K562 (cell line): ENCODE results near the gene ESPN. TPM values are rescaled to one million over a fixed set of nuclear protein-coding genes. Genes with fewer than 3 reads are reported as not detected.

Experiments used
- ADNP ChIP-seq: fragments of 200-800 bp; sonication (Bioruptor generic); IDR thresholded peaks from 2 replicates; pipeline ENCODE4 v1.6.1; 2016; ENCODE audit warnings: missing genetic modification characterization, missing compliant biosample characterization
- CBFA2T3 ChIP-seq: fragments of 450-650 bp; IDR thresholded peaks from 2 replicates; pipeline ENCODE4 v1.6.1; 2017
- CREM ChIP-seq: IDR thresholded peaks from 2 replicates; pipeline ENCODE4 v1.6.1; 2014; ENCODE audit warnings: antibody characterized with exemption, low read depth
- ERF ChIP-seq: fragments of 450-650 bp; formaldehyde crosslinking; IDR thresholded peaks from 2 replicates; pipeline ENCODE4 v1.4.0; 2020; ENCODE audit warnings: mild to moderate bottlenecking, mixed read lengths
- HDAC1 ChIP-seq, 2 experiments: fragments of 450-650 bp; IDR thresholded peaks; 2 replicates each; pipeline ENCODE4 v1.6.1; 2016 to 2017; ENCODE audit warnings: inconsistent platforms in 1 of 2, mild to moderate bottlenecking in 1 of 2, moderate library complexity in 1 of 2
- KDM5B ChIP-seq: fragments of 200-600 bp; sonication (generic); IDR thresholded peaks from 2 replicates; pipeline ENCODE4 v1.6.1; 2012; ENCODE audit warnings: low read depth, mild to moderate bottlenecking, moderate library complexity, low read length, control low read depth, inconsistent platforms; ENCODE audit not compliant: insufficient replicate concordance
- MYNN ChIP-seq, 2 experiments: sonication (generic); formaldehyde crosslinking in 1 of 2; IDR thresholded peaks; 2 replicates each; pipeline versions ENCODE4 v1.5.0 to v1.6.1; 2016 to 2020; ENCODE audit warnings: antibody characterized with exemption in 1 of 2, missing genetic modification reagents in 1 of 2
- NFIC ChIP-seq: fragments of 450-650 bp; IDR thresholded peaks from 2 replicates; pipeline ENCODE4 v1.6.1; 2017; ENCODE audit warnings: mild to moderate bottlenecking, inconsistent platforms
- PCBP1 ChIP-seq: fragments of 200-400 bp; formaldehyde crosslinking; IDR thresholded peaks from 2 replicates; pipeline ENCODE4 v1.6.1; 2018; ENCODE audit warnings: mild to moderate bottlenecking, low read depth, low read length; ENCODE audit not compliant: poor library complexity, severe bottlenecking
- RBFOX2 ChIP-seq: fragments of 200-400 bp; formaldehyde crosslinking; IDR thresholded peaks from 2 replicates; pipeline ENCODE4 v1.6.1; 2017; ENCODE audit warnings: low read depth, mild to moderate bottlenecking, low read length, moderate library complexity
- SIN3A ChIP-seq, 2 experiments: fragments of 150-350 bp in 1 of 2; IDR thresholded peaks; 2 replicates each; pipeline ENCODE4 v1.6.1; 2011 to 2016; ENCODE audit warnings: borderline replicate concordance in 2 of 2, low read depth in 2 of 2, low read length in 2 of 2, mild to moderate bottlenecking in 2 of 2, moderate library complexity in 2 of 2; ENCODE audit not compliant: control insufficient read depth in 1 of 2
- SMAD1 ChIP-seq: fragments of 150-350 bp; IDR thresholded peaks from 2 replicates; pipeline ENCODE4 v1.6.1; 2014; ENCODE audit warnings: low read length, low read depth; ENCODE audit not compliant: partially characterized antibody
- SMAD4 ChIP-seq: fragments of 250-450 bp; sonication (Bioruptor Pico); conservative IDR thresholded peaks from 2 replicates; pipeline ENCODE4 v1.8.0; 2021; ENCODE audit warnings: inconsistent platforms, mild to moderate bottlenecking, moderate library complexity
- STAT5B ChIP-seq: fragments of 250-450 bp; sonication (Bioruptor Pico); IDR thresholded peaks from 2 replicates; pipeline ENCODE4 v1.8.0; 2021; ENCODE audit warnings: mild to moderate bottlenecking, inconsistent platforms
- YY1 ChIP-seq, 3 experiments: IDR thresholded peaks; 2 replicates each; pipeline ENCODE4 v1.6.1; 2011; ENCODE audit warnings: low read length in 2 of 3, mild to moderate bottlenecking in 2 of 3, moderate library complexity in 2 of 3, borderline replicate concordance in 1 of 3, control low read depth in 1 of 3, low read depth in 1 of 3; ENCODE audit not compliant: insufficient read depth in 3 of 3, insufficient replicate concordance in 2 of 3, control insufficient read depth in 1 of 3, insufficient read length in 1 of 3; ENCODE audit errors: extremely low read depth in 1 of 3
- ZFP30 ChIP-seq: fragments of 250-450 bp; sonication (Bioruptor Pico); IDR thresholded peaks from 2 replicates; pipeline ENCODE4 v1.8.0; 2022; ENCODE audit warnings: moderate library complexity, mild to moderate bottlenecking, inconsistent platforms, borderline replicate concordance
- ZNF24 ChIP-seq: fragments of 450-650 bp; IDR thresholded peaks from 2 replicates; pipeline ENCODE4 v1.6.1; 2016
- ZNF431 ChIP-seq: sonication (generic); formaldehyde crosslinking; IDR thresholded peaks from 2 replicates; pipeline ENCODE4 v1.8.0; 2022; ENCODE audit warnings: mild to moderate bottlenecking, missing genetic modification reagents
- polyA plus RNA-seq, 8 experiments: library from polyadenylated mRNA; depleted of rRNA in 4 of 8; stranded (reverse) in 5 of 8; unstranded in 3 of 8; fragments of >200 nt; fragmentation: Nextera tagmentation in 2 of 8; fragmentation: Illumina TruSeq in 1 of 8; extraction: Ambion mirVana in 2 of 8; extraction: Trizol in 1 of 8; gene quantifications; 2 replicates each; pipeline versions ENCODE4 v1.2.1 to v1.2.3, GENCODE V29; 2011 to 2014; ENCODE audit warnings: inconsistent platforms in 1 of 8, missing spikeins in 1 of 8
- total RNA-seq, 7 experiments: library from RNA; depleted of rRNA in 6 of 7; stranded (reverse); fragments of >200 nt in 6 of 7; fragmentation: Illumina TruSeq in 2 of 7; extraction: Trizol in 2 of 7; gene quantifications; 2 replicates each; pipeline versions ENCODE4 v1.2.1 to v1.2.3, GENCODE V29; 2011 to 2021; ENCODE audit warnings: low replicate concordance in 1 of 7
- TF ChIP-seq, protein P1 (sequence below): IDR thresholded peaks from 2 replicates; pipeline ENCODE4 v1.6.1; 2014; ENCODE audit warnings: antibody characterized with exemption
- TF ChIP-seq, protein P2 (sequence below): sonication (generic); formaldehyde crosslinking; IDR thresholded peaks from 2 replicates; pipeline ENCODE4 v1.9.0; 2022; ENCODE audit warnings: mild to moderate bottlenecking, missing genetic modification reagents
- TF ChIP-seq, protein P3 (sequence below), 2 experiments: fragments of 450-650 bp in 1 of 2; sonication (generic) in 1 of 2; formaldehyde crosslinking in 1 of 2; IDR thresholded peaks in 1 of 2; conservative IDR thresholded peaks in 1 of 2; 2 replicates each; pipeline versions ENCODE4 v1.6.1 to v1.8.1; 2016 to 2023; ENCODE audit warnings: mild to moderate bottlenecking in 2 of 2, moderate library complexity in 2 of 2, inconsistent platforms in 1 of 2, missing genetic modification reagents in 1 of 2
- TF ChIP-seq, protein P4 (sequence below): fragments of 450-650 bp; formaldehyde crosslinking; conservative IDR thresholded peaks from 2 replicates; pipeline ENCODE4 v1.4.0; 2022; ENCODE audit warnings: mild to moderate bottlenecking, missing genetic modification characterization

Gene ESPN
- total and polyA plus RNA-seq, 9 of the 15 experiments (the other 6 are each of a cell fraction or from before 2014, with no cell fraction given): 0.07 to 1.2 (median 0.45) TPM; not detected in 3

DNA sequence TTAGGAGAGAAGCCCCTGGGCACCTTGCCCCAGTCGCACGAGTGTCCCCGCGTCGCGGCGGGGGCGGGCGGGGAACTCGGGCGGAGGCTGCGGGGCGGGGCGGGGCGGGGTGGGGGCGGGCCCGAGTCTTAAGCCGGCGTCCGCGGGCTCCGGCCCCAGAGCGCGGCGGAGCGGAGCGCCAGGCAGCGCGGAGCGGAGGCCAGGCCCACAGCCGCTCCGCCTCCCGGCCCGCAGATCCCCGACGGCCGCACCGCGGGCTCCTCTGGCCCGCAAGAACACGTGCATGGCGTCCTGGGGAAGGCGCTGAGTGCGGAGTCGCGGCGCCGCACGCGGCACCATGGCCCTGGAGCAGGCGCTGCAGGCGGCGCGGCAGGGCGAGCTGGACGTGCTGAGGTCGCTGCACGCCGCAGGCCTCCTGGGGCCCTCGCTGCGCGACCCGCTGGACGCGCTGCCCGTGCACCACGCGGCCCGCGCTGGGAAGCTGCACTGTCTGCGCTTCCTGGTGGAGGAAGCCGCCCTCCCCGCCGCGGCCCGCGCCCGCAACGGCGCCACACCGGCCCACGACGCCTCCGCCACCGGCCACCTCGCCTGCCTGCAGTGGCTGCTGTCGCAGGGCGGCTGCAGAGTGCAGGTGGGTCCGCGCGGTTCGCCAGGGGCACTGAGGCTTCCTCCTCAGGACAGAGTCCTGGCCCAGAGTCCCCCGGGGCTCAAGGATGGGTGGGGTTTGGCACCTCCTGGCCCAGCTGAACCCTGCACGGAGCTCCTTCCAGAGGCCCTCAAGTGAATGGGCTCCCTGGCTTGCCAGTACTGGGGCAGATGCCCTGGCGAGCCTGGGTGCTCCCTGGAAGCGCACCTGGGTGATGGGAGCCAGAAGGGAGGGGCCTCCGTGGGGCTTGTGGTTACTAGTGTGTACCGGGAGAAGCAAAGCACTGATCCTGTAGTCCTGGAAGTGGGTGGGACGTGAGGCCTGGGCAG is at the start of gene ESPN (continued):
- TF ChIP-seq SMAD4: no peak
- TF ChIP-seq STAT5B (CRISPR knock-in tag): no peak
- peak; percentile 22; the same call in 1 of the 2 replicates for TF ChIP-seq RBFOX2
- no peak for TF ChIP-seq MYNN (IDR thresholded peaks at IDR 0.05)
- no peak for TF ChIP-seq MYNN (CRISPR knock-in tag; IDR thresholded peaks at IDR 0.05)
- TF ChIP-seq, protein P1, sequence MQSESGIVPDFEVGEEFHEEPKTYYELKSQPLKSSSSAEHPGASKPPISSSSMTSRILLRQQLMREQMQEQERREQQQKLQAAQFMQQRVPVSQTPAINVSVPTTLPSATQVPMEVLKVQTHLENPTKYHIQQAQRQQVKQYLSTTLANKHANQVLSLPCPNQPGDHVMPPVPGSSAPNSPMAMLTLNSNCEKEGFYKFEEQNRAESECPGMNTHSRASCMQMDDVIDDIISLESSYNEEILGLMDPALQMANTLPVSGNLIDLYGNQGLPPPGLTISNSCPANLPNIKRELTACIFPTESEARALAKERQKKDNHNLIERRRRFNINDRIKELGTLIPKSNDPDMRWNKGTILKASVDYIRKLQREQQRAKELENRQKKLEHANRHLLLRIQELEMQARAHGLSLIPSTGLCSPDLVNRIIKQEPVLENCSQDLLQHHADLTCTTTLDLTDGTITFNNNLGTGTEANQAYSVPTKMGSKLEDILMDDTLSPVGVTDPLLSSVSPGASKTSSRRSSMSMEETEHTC: no peak
- TF ChIP-seq YY1 (IDR thresholded peaks at IDR 0.05; ENCODE audit: borderline replicate concordance in 1 of 3, control insufficient read depth in 1 of 3, extremely low read depth in 1 of 3, insufficient read depth in 3 of 3, insufficient read length in 1 of 3, insufficient replicate concordance in 2 of 3, low read depth in 1 of 3, low read length in 2 of 3): no peak
- TF ChIP-seq SMAD1: no peak
- TF ChIP-seq CREM: no peak
- TF ChIP-seq SIN3A (IDR thresholded peaks at IDR 0.05; ENCODE audit: borderline replicate concordance in 2 of 2, control insufficient read depth in 1 of 2, low read depth in 2 of 2, low read length in 2 of 2): no peak
- TF ChIP-seq CBFA2T3: no peak
- TF ChIP-seq KDM5B: peak; percentile 57
- peak; percentile 28 for TF ChIP-seq PCBP1
- TF ChIP-seq ZFP30: no peak
- TF ChIP-seq ZNF24: no peak
- TF ChIP-seq HDAC1 (IDR thresholded peaks at IDR 0.05): no peak
- TF ChIP-seq, protein P2, sequence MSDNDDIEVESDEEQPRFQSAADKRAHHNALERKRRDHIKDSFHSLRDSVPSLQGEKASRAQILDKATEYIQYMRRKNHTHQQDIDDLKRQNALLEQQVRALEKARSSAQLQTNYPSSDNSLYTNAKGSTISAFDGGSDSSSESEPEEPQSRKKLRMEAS (CRISPR knock-in tag): peak; percentile 82
- peak; percentile 63; the same call in 1 of the 2 replicates for TF ChIP-seq NFIC
- TF ChIP-seq ERF (CRISPR knock-in tag): 0 out of 2 replicates have a peak, but pooled peaks have one; percentile 44
- TF ChIP-seq ADNP (tag): no peak
- TF ChIP-seq, protein P3, sequence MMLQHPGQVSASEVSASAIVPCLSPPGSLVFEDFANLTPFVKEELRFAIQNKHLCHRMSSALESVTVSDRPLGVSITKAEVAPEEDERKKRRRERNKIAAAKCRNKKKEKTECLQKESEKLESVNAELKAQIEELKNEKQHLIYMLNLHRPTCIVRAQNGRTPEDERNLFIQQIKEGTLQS (IDR thresholded peaks at IDR 0.05): no peak
- TF ChIP-seq, protein P3 (CRISPR knock-in tag; conservative IDR thresholded peaks at IDR 0.05): no peak
- TF ChIP-seq ZNF431 (CRISPR knock-in tag): peak; percentile 71; the same call in 1 of the 2 replicates
- TF ChIP-seq, protein P4, sequence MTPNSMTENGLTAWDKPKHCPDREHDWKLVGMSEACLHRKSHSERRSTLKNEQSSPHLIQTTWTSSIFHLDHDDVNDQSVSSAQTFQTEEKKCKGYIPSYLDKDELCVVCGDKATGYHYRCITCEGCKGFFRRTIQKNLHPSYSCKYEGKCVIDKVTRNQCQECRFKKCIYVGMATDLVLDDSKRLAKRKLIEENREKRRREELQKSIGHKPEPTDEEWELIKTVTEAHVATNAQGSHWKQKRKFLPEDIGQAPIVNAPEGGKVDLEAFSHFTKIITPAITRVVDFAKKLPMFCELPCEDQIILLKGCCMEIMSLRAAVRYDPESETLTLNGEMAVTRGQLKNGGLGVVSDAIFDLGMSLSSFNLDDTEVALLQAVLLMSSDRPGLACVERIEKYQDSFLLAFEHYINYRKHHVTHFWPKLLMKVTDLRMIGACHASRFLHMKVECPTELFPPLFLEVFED (CRISPR knock-in tag): no peak
